KMS-11 (cell line): ENCODE results near the gene FCHSD2.

Experiments
- H2AFZ ChIP-seq: fragments of 200-600 bp; sonication (generic); 2 replicates; pipeline ENCODE4 v1.6.1; 2016; ENCODE audit warnings: antibody characterized with exemption, mixed run types, low read depth
- H3K27ac ChIP-seq: fragments of 200-600 bp; sonication (generic); 2 replicates; pipeline ENCODE4 v1.6.1; 2016; ENCODE audit warnings: mild to moderate bottlenecking, mixed run types
- H3K27me3 ChIP-seq: fragments of 200-600 bp; sonication (generic); 2 replicates; pipeline ENCODE4 v1.6.1; 2017; ENCODE audit warnings: mild to moderate bottlenecking, low read depth, mixed run types, moderate library complexity; ENCODE audit not compliant: insufficient read depth
- H3K36me3 ChIP-seq: fragments of 200-600 bp; sonication (generic); 2 replicates; pipeline ENCODE4 v1.6.1; 2017; ENCODE audit warnings: mild to moderate bottlenecking, mixed run types; ENCODE audit not compliant: insufficient read depth
- H3K4me1 ChIP-seq: fragments of 200-600 bp; sonication (generic); 2 replicates; pipeline ENCODE4 v1.6.1; 2016; ENCODE audit warnings: mild to moderate bottlenecking, low read depth, mixed run types; ENCODE audit not compliant: poor library complexity, severe bottlenecking
- H3K4me2 ChIP-seq: fragments of 200-600 bp; sonication (generic); 2 replicates; pipeline ENCODE4 v1.7.0; 2016; ENCODE audit warnings: mild to moderate bottlenecking, mixed run types
- H3K4me3 ChIP-seq: fragments of 200-600 bp; sonication (generic); IDR thresholded peaks from 2 replicates; pipeline ENCODE4 v1.6.1; 2017; ENCODE audit warnings: low read depth, low read length, mixed read lengths; ENCODE audit not compliant: insufficient read depth
- H3K79me2 ChIP-seq: fragments of 200-600 bp; sonication (generic); 2 replicates; pipeline ENCODE4 v1.6.1; 2016; ENCODE audit warnings: low read depth, mixed run types; ENCODE audit not compliant: insufficient read depth
- H3K9ac ChIP-seq: fragments of 200-600 bp; sonication (generic); 2 replicates; pipeline ENCODE4 v1.6.1; 2016; ENCODE audit warnings: mild to moderate bottlenecking, mixed run types
- H4K20me1 ChIP-seq: fragments of 200-600 bp; sonication (generic); 2 replicates; pipeline ENCODE4 v1.6.1; 2016; ENCODE audit warnings: mild to moderate bottlenecking, mixed run types; ENCODE audit not compliant: insufficient read depth
- TF ChIP-seq, protein P1 (sequence below): fragments of 200-600 bp; sonication (generic); conservative IDR thresholded peaks from 2 replicates; pipeline ENCODE4 v1.6.1; 2017; ENCODE audit warnings: low read depth, mild to moderate bottlenecking, antibody characterized with exemption, low read length, moderate library complexity, mixed read lengths

FCHSD2 gene

DNA sequence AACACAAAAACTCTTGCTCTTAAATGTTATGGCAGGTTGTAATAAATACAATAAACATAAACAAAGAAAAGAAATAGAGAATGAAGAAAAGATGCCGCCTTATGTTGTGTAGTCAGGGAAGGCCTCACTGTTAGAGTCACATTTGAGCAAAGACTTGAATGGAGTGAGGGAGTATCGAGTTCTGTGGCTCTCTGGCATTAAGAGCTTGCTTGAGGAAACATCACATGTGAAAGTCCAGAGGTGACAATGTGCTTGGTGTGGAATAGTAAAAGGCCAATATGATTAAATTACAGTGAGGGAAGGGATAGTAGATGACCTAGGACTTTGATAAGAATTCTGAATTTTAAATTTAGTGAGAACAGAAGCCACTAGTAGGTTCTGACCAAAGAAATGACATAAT lies 188.5 kb downstream of the FCHSD2 start:
- no peak overlapping the region for H3K4me3 ChIP-seq
- H3K4me1 ChIP-seq = no peaks in the 10 kb centered on the region
- no peak overlapping the region for H3K9ac ChIP-seq
- H2AFZ ChIP-seq = no peak overlapping the region
- H4K20me1 ChIP-seq = no peaks in the 10 kb centered on the region
- H3K36me3 ChIP-seq = no peaks in the 10 kb centered on the region
- no peak overlapping the region for H3K4me2 ChIP-seq
- TF ChIP-seq, protein P1, sequence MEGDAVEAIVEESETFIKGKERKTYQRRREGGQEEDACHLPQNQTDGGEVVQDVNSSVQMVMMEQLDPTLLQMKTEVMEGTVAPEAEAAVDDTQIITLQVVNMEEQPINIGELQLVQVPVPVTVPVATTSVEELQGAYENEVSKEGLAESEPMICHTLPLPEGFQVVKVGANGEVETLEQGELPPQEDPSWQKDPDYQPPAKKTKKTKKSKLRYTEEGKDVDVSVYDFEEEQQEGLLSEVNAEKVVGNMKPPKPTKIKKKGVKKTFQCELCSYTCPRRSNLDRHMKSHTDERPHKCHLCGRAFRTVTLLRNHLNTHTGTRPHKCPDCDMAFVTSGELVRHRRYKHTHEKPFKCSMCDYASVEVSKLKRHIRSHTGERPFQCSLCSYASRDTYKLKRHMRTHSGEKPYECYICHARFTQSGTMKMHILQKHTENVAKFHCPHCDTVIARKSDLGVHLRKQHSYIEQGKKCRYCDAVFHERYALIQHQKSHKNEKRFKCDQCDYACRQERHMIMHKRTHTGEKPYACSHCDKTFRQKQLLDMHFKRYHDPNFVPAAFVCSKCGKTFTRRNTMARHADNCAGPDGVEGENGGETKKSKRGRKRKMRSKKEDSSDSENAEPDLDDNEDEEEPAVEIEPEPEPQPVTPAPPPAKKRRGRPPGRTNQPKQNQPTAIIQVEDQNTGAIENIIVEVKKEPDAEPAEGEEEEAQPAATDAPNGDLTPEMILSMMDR = no peak
- H3K79me2 ChIP-seq = no peaks in the 10 kb centered on the region
- no peaks in the 10 kb centered on the region for H3K27me3 ChIP-seq
- no peak overlapping the region for H3K27ac ChIP-seq

DNA sequence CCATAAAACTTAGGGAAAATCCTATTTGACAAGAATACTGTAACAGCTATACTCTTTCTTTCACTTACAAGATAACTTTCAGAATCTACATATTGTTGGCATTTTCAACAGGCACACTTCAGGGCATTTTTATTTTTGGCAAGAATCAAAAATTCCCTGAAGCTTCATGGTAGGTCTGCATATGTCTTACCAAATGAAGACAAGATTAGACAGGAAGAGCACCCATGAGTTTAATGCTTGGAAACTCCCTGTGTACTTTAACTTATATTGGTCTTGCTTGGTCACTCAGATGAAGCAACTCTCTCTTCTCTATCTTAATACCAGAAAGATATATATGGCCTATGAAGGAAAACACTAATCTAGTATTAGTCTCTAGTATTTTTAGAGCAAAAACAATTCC lies 190.2 kb downstream of the FCHSD2 start:
- Histone ChIP-seq H3K36me3 (no peaks in the 10 kb centered on the region), H3K27me3 (no peaks in the 10 kb centered on the region), H3K4me3 (no peak overlapping the region), H3K4me2 (no peak overlapping the region), H3K4me1 (no peaks in the 10 kb centered on the region), H3K27ac (no peak overlapping the region), H3K79me2 (no peaks in the 10 kb centered on the region), H2AFZ (no peak overlapping the region), H3K9ac (no peak overlapping the region), H4K20me1 (no peaks in the 10 kb centered on the region)
- TF ChIP-seq, protein P1 = no peak

DNA sequence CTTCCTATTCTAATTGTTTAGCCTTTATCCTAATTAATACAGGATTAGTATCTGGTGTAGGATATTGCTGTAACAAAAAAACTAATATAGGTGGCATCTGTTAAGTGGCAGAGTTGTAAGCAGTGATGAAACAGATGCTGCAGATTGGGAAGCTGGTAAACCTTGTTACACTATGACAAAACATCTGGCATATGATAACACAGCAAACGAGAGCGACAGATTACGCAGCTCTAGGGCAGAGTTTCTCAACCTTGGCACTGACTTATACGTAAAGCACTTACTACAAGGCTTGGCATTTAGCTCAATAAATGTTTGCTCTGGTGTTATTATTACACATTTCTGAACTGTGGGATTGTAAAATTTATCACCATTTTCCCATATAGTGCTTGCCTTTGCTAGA lies 190.9 kb downstream of the FCHSD2 start:
- Histone ChIP-seq H3K4me1 (no peaks in the 10 kb centered on the region), H3K79me2 (no peaks in the 10 kb centered on the region), H2AFZ (no peak overlapping the region), H3K4me3 (no peak overlapping the region), H3K4me2 (no peak overlapping the region), H3K27me3 (no peaks in the 10 kb centered on the region), H3K27ac (no peak overlapping the region), H3K9ac (no peak overlapping the region), H3K36me3 (no peaks in the 10 kb centered on the region), H4K20me1 (no peaks in the 10 kb centered on the region)
- TF ChIP-seq, protein P1 = no peak

DNA sequence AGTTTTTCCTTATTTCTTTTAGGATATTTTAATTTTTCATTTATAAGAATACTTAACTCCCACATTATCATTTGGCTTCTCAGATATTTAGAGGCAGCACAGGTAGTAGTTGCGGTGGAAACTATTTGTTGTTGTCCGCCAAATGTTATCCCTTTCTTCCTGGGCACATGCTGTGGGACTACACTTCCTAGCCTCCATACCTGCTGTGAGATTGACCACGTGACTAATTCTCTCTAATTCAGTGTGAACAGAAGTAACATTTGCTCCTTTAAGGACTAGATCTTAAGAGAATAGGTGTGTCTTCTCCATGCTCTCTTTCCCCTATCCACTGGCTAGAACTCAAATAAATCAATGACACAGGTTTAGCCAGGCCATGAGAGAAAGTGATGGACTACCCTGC lies 191.4 kb downstream of the FCHSD2 start:
- Histone ChIP-seq H3K36me3 (no peaks in the 10 kb centered on the region), H3K4me1 (no peaks in the 10 kb centered on the region), H2AFZ (no peak overlapping the region), H4K20me1 (no peaks in the 10 kb centered on the region), H3K79me2 (no peaks in the 10 kb centered on the region), H3K27ac (no peak overlapping the region), H3K4me3 (no peak overlapping the region), H3K4me2 (no peak overlapping the region), H3K9ac (no peak overlapping the region), H3K27me3 (no peaks in the 10 kb centered on the region)
- TF ChIP-seq, protein P1 = no peak

DNA sequence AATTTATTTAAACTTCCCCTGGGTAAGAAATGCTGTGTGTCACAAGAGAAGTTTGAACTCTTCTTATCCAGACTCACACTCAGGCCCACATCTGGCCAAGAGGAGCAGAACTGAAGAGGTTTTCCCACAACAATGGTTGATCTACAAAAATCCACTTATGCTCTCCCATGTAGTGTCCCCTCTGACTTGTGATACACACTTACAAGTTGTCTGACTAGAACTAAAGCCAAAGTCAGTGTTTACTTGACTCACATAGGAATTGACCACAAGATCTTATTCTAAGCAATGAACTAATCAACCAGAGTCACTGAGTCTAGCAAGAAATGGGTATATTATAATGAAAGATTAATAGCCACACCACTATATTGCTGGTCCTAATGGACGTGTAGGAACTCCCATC lies 194.9 kb downstream of the FCHSD2 start:
- Histone ChIP-seq H3K27me3 (no peaks in the 10 kb centered on the region), H3K79me2 (no peaks in the 10 kb centered on the region), H3K4me1 (no peaks in the 10 kb centered on the region), H3K9ac (no peak overlapping the region), H3K36me3 (no peaks in the 10 kb centered on the region), H4K20me1 (no peaks in the 10 kb centered on the region), H3K27ac (no peak overlapping the region), H2AFZ (no peak overlapping the region), H3K4me3 (no peak overlapping the region), H3K4me2 (no peak overlapping the region)
- TF ChIP-seq, protein P1 = no peak
